ENCODE measurements around the gene TCOF1.

DNA sequence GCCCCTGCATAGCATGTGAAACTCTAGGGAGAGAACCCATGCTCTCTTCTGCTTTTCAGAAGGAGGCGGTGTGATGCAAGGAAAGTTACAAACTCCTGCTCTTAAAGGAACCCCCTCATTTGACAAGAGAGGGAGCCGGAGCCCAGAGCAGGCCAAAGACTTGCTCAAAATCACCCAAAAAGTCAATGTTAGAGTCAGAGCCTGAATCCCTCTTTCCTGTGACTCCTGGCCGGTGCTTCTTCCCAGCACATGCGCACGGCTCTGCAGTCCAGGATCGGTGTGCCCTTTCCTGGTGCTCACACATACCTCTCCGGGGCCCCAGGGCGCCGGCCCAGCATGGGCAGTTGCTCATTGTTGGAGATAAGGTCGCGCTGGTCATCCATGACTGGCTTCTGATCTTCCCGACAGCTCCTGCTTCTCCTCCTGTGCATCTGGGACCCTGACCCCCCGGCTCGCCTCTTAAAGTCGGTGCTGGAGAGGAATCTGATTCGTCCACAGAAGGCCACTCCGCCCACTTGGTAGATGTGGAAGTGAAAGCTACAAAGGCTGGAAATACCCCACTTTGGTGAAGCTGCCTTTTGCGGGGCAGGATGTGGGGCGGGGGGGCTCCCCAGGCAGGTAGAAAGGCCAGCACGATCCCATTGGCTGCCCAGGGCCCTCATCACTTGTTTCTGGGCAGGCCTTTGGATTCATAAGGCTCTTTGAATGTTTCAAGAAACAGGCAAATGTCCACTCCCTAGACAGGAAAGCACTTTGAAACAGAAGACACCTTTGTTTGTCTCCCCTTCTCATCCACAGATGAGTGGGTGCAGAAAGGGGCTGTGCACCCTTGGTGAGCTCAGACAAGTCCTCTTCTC is 55.0 kb downstream of the TCOF1 start, which contains the start of gene CD74:
- TF ChIP-seq, protein P1, sequence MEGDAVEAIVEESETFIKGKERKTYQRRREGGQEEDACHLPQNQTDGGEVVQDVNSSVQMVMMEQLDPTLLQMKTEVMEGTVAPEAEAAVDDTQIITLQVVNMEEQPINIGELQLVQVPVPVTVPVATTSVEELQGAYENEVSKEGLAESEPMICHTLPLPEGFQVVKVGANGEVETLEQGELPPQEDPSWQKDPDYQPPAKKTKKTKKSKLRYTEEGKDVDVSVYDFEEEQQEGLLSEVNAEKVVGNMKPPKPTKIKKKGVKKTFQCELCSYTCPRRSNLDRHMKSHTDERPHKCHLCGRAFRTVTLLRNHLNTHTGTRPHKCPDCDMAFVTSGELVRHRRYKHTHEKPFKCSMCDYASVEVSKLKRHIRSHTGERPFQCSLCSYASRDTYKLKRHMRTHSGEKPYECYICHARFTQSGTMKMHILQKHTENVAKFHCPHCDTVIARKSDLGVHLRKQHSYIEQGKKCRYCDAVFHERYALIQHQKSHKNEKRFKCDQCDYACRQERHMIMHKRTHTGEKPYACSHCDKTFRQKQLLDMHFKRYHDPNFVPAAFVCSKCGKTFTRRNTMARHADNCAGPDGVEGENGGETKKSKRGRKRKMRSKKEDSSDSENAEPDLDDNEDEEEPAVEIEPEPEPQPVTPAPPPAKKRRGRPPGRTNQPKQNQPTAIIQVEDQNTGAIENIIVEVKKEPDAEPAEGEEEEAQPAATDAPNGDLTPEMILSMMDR (optimal IDR thresholded peaks at IDR 0.05 in 1 of 3, IDR thresholded peaks at IDR 0.05 in 1 of 3, conservative IDR thresholded peaks at IDR 0.05 in 1 of 3; ENCODE audit: extremely low read depth in 1 of 3, insufficient read depth in 2 of 3, low read length in 3 of 3) = no peak
- no peak for TF ChIP-seq EZH2 (IDR thresholded peaks at IDR 0.05; ENCODE audit: low read length)

All from keratinocyte (primary cell).